Measurements from ENCODE around the gene ZNF518B.
"Not testable (repeated sequence)": the region's sequence is repeated elsewhere in the genome, so short reads cannot be mapped to it uniquely, and the experiment has no call there.

ZNF518B gene

GRCh38 chr4:10455133-10455532, 2.1 kb downstream of the ZNF518B start:
- DNase-seq, result no peak

GRCh38 chr4:10454726-10455125, 2.5 kb downstream of the ZNF518B start:
- DNase-seq, result no peak

GRCh38 chr4:10454121-10454520, 3.1 kb downstream of the ZNF518B start:
- no peak for DNase-seq

- DNase-seq, result no peak
Measured at GRCh38 chr4:10448991-10449390, 8.2 kb downstream of the ZNF518B start.

DNA sequence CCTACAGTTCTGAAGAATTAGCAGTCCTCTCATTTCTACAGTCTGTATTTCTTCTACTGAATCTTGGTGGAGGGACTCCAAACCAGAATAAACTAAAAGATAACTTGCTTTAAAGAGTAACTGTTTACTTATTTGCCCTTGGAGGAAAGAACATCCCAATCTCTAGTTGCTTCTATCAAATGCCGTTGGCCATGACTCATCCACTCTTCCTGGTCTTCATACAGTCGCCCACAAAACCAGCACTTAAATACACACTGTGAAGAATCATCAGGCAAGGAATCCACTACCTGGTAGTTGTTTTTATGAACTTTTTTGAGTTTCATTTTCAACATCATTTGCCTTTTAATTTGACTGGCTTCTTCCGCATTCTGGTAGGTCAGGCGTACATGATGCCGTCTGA, 14.2 kb downstream of the ZNF518B start:
- DNase-seq, result peak; percentile 11

- no peak for DNase-seq
Measured at GRCh38 chr4:10441512-10441911, 15.7 kb downstream of the ZNF518B start.

GRCh38 chr4:10438924-10439323, 18.3 kb downstream of the ZNF518B start:
- no peak for DNase-seq

- no peak for DNase-seq
Measured at GRCh38 chr4:10437735-10438134, 19.5 kb downstream of the ZNF518B start.

DNA sequence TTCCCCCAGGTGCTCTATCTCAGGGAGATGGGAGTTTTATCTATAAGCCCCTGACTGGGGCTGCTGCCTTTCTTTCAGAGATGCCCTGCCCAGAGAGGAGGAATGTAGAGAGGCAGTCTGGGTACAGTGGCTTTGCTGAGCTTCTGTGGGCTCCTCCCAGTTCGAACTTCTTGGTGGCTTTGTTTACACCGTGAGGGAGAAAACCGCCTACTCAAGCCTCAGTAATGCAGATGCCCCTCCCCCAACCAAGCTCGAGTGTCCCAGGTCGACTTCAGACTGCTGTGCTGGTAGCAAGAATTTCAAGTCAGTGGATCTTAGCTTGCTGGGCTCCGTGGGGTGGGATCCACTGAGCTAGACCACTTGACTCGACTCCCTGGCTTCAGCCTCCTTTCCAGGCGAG, 29.5 kb downstream of the ZNF518B start:
- DNase-seq, result not testable (repeated sequence)

DNA sequence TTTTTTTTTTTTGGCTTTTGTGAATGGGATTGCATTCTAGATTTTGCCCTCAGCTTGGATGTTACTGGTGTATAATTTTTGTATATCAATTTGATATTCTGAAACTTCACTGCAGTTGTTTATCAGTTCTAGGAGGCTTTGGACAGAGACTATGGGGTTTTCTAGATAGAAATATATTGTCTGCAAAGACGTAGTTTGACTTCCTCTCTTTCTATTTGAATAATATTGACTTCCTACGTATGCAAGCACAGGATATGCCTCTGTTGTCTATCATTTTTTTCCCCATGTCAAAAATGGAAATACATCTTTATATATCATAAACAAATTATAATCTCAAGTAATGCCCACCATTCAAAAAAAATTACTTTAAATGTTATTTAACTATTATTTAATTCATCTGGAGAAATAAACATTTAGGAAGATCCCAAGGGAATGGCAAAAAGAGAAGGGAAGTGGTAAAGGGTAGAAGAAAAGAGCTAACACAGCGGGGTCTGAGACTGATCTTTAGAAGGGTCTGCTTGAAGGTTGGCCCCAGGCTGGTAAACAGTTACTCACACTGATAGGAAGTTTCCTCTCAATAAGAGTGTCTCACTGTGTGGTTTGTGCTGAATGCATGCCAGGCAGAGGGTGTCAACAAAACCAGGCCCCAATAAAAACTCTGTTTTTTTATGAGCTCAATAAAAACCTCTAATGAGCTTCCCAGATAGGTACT, 35.7 kb downstream of the ZNF518B start:
- no peak for DNase-seq

DNA sequence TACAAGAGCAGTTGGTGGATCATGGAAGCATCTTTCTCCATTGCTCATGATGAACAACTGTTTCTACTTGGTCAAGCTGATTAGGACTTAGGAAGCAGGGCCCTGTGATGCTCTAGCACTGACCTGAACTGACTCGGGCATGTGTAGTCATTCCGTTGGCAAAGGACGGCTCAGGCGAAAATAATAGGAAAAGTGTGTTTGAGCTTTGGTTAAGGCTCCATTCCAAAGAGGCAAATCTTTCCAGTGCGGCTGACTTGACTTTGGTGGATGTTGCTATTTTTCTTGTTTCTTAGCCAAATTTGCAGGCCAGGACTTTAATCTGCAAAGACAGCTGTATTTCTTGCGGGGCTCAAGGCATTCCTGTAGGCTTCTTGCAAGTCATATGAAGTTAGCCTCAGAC, 39.5 kb downstream of the ZNF518B start:
- no peak for DNase-seq

- no peak for DNase-seq
Measured at GRCh38 chr4:10416441-10416840, 40.8 kb downstream of the ZNF518B start.

- DNase-seq, result no peak
Measured at GRCh38 chr4:10413177-10413576, 44.0 kb downstream of the ZNF518B start.

- DNase-seq, result no peak
Measured at GRCh38 chr4:10405672-10406071, 51.6 kb downstream of the ZNF518B start.

- DNase-seq, result peak; percentile 23
Measured at GRCh38 chr4:10403633-10404445, 53.4 kb downstream of the ZNF518B start.

DNA sequence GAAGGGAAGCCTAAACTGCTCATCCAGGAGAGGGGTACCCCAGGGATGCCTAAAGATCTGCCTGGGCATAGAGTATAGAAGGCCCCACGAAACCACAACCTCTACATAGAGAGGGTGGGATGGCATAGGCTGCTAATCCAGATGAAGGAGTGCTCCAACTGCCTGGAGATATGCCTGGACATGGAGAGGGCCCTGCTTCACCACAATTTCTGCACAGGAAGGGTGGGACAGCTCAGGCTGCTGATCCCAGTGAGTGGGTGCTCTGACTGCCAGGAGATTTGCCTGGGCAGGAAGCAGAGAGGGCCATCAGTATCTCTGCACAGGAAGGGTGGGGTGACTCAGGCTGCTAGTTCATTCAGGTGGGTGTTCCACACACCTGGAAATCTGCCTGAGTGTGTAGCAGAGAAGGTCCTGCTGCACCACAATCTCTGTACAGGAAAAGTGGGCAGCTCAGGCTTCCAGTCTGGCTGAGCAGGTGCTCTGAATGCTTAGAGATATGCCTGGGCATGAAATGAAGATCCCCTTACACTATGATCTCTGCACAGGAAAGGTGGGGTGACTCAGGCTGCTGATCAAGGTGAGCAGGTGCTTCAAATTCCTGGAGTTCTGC, 61.1 kb downstream of the ZNF518B start:
- DNase-seq, result no peak
